K562 (cell line): ENCODE measurements around the gene ANKRD11. TPM values are rescaled to one million over a fixed set of nuclear protein-coding genes. Genes with fewer than 3 reads are reported as not detected.

Experiments used
- ATAC-seq: fragments of 200-7000 bp; cut with Tn5 transposase; 3 replicates; pipeline ENCODE4 v1.9.1; 2020; ENCODE audit warnings: moderate library complexity
- BruUV-seq: library from RNA; stranded (reverse); fragments of 400-500 nt; replicated peaks from 2 replicates; lab custom pipeline; 2021; lab: Mats Ljungman, UMichigan
- CTCF ChIA-PET: fragments of 300-600 bp; formaldehyde crosslinking; extraction: SDS; loops from one replicate; lab custom pipeline; 2021; ENCODE audit warnings: low intra/inter-chr PET ratio; lab: Yijun Ruan, JAX
- POLR2A ChIA-PET: fragments of 300-600, 350-650 bp; sonication (Branson Sonifier 250); formaldehyde crosslinking; extraction: SDS; loops from one replicate; lab custom pipeline; 2021; ENCODE audit warnings: antibody characterized with exemption, inconsistent platforms; lab: Yijun Ruan, JAX
- DNase-seq, 4 experiments: peaks; one replicate each; pipeline versions ENCODE4 v3.0.0 to v3.0.0-alpha.2; 2011 to 2018; ENCODE audit warnings: low spot score in 3 of 4, mixed read lengths in 3 of 4; ENCODE audit errors: extremely low read depth in 1 of 4
- FAIRE-seq: peaks from 2 replicates; lab custom pipeline; 2011; peaks lifted over from hg19 to GRCh38; lab: Jason Lieb, UNC
- H2AFZ ChIP-seq: 2 replicates; pipeline ENCODE4 v1.6.0; 2011; ENCODE audit warnings: low read depth, low read length, control low read depth, inconsistent platforms
- H3K27ac ChIP-seq: fragments of 200-600 bp; 3 replicates; pipeline ENCODE4 v1.8.0; 2011; ENCODE audit warnings: low read depth, mild to moderate bottlenecking, control low read depth, inconsistent platforms, low read length, moderate library complexity, mixed read lengths; ENCODE audit errors: extremely low read depth
- H3K27me3 ChIP-seq, 2 experiments: fragments of 300-600 bp in 1 of 2; 2 replicates in 1 of 2; 3 replicates in 1 of 2; pipeline versions ENCODE4 v1.6.0 to v1.8.0; 2011; ENCODE audit warnings: inconsistent platforms in 2 of 2, low read length in 2 of 2, mild to moderate bottlenecking in 1 of 2, mixed read lengths in 1 of 2, moderate library complexity in 1 of 2; ENCODE audit not compliant: control insufficient read depth in 2 of 2, insufficient read depth in 2 of 2
- H3K36me3 ChIP-seq: fragments of 300-600 bp; 3 replicates; pipeline ENCODE4 v1.8.0; 2011; ENCODE audit warnings: mild to moderate bottlenecking, low read length, inconsistent platforms; ENCODE audit not compliant: control insufficient read depth, insufficient read depth
- H3K4me1 ChIP-seq, 2 experiments: fragments of 200-600 bp in 1 of 2; replicated peaks in 1 of 2; 2 replicates in 1 of 2; 3 replicates in 1 of 2; pipeline versions ENCODE4 v1.5.1 to v1.8.0; 2011; ENCODE audit warnings: inconsistent platforms in 2 of 2, low read length in 2 of 2, mild to moderate bottlenecking in 1 of 2, mixed read lengths in 1 of 2, moderate library complexity in 1 of 2; ENCODE audit not compliant: control insufficient read depth in 2 of 2, insufficient read depth in 2 of 2
- H3K4me2 ChIP-seq: 2 replicates; pipeline ENCODE4 v1.6.1; 2011; ENCODE audit warnings: low read length, control low read depth, inconsistent platforms, mixed read lengths; ENCODE audit not compliant: insufficient read depth
- H3K4me3 ChIP-seq: fragments of 200-600 bp; sonication (generic), shearing (Covaris generic); 2 replicates; pipeline ENCODE4 v1.5.1; 2016; ENCODE audit warnings: control low read depth, inconsistent platforms
- H3K79me2 ChIP-seq: fragments of 200-600 bp; 3 replicates; pipeline ENCODE4 v1.8.0; 2011; ENCODE audit warnings: low read length, inconsistent platforms; ENCODE audit not compliant: control insufficient read depth, insufficient read depth
- H3K9ac ChIP-seq, 2 experiments: 2 replicates each; pipeline versions ENCODE4 v1.6.0 to v1.6.1; 2011; ENCODE audit warnings: low read depth in 2 of 2, low read length in 2 of 2, control low read depth in 1 of 2, inconsistent platforms in 1 of 2, mild to moderate bottlenecking in 1 of 2, mixed read lengths in 1 of 2; ENCODE audit not compliant: insufficient read depth in 1 of 2
- H3K9me1 ChIP-seq: one replicate; pipeline ENCODE4 v1.6.0; 2011; ENCODE audit warnings: inconsistent platforms, mild to moderate bottlenecking, low read length, moderate library complexity; ENCODE audit not compliant: control insufficient read depth, insufficient read depth
- H3K9me3 ChIP-seq: replicated peaks from 2 replicates; pipeline ENCODE4 v1.5.1; 2011; ENCODE audit warnings: low read depth, low read length, inconsistent platforms; ENCODE audit not compliant: control insufficient read depth, insufficient read depth
- H4K20me1 ChIP-seq: replicated peaks from 2 replicates; pipeline ENCODE4 v1.6.1; 2011; ENCODE audit warnings: low read length, inconsistent platforms, mixed read lengths; ENCODE audit not compliant: control insufficient read depth, insufficient read depth
- POLR2AphosphoS2 ChIP-seq: IDR thresholded peaks from 2 replicates; pipeline ENCODE4 v1.6.1; 2012; ENCODE audit warnings: low read length, improper control_type of control experiment
- POLR2G ChIP-seq: fragments of 200-400 bp; formaldehyde crosslinking; IDR thresholded peaks from 2 replicates; pipeline ENCODE4 v1.6.1; 2017; ENCODE audit warnings: low read depth, mild to moderate bottlenecking, antibody characterized with exemption, low read length, moderate library complexity
- RBM22 ChIP-seq: fragments of 200-400 bp; formaldehyde crosslinking; IDR thresholded peaks from 2 replicates; pipeline ENCODE4 v1.6.1; 2018; ENCODE audit warnings: low read length, low read depth; ENCODE audit not compliant: poor library complexity, severe bottlenecking
- WGBS: fragments of 100-300 bp; shearing (Covaris generic); methylation state at CpG from one replicate; pipeline ENCODE4 v1.1.6; 2016; ENCODE audit warnings: low coverage, mixed read lengths; ENCODE audit not compliant: insufficient coverage; ENCODE audit errors: missing lambda C conversion rate; 5-methylcytosine and 5-hydroxymethylcytosine counted together
- in situ Hi-C: fragments of 300-500 bp; cut with MboI; formaldehyde crosslinking; loops from 4 replicates; pipeline ENCODE4 v1.15.0; 2018; ENCODE audit warnings: inconsistent platforms, mixed read lengths
- intact Hi-C: fragments of 100-400 bp; cut with micrococcal nuclease; formaldehyde crosslinking; loops from 2 replicates; pipeline ENCODE4 v1.14.2; 2022
- polyA plus RNA-seq, 8 experiments: library from polyadenylated mRNA; depleted of rRNA in 4 of 8; stranded (reverse) in 5 of 8; unstranded in 3 of 8; fragments of >200 nt; fragmentation: Nextera tagmentation in 2 of 8; fragmentation: Illumina TruSeq in 1 of 8; extraction: Ambion mirVana in 2 of 8; extraction: Trizol in 1 of 8; gene quantifications; 2 replicates each; pipeline versions ENCODE4 v1.2.1 to v1.2.3, GENCODE V29; 2011 to 2014; ENCODE audit warnings: inconsistent platforms in 1 of 8, missing spikeins in 1 of 8
- total RNA-seq, 7 experiments: library from RNA; depleted of rRNA in 6 of 7; stranded (reverse); fragments of >200 nt in 6 of 7; fragmentation: Illumina TruSeq in 2 of 7; extraction: Trizol in 2 of 7; gene quantifications; 2 replicates each; pipeline versions ENCODE4 v1.2.1 to v1.2.3, GENCODE V29; 2011 to 2021; ENCODE audit warnings: low replicate concordance in 1 of 7
- TF ChIP-seq, protein P1 (sequence below): IDR thresholded peaks from 3 replicates; pipeline ENCODE4 v1.6.1; 2011; ENCODE audit warnings: borderline replicate concordance, mild to moderate bottlenecking, moderate library complexity; ENCODE audit not compliant: insufficient read length; ENCODE audit errors: extremely low read depth

ANKRD11 gene
- total and polyA plus RNA-seq, 9 of the 15 experiments (the other 6 are each of a cell fraction or from before 2014, with no cell fraction given) = 4.7 to 126 (median 31.7) TPM

DNA sequence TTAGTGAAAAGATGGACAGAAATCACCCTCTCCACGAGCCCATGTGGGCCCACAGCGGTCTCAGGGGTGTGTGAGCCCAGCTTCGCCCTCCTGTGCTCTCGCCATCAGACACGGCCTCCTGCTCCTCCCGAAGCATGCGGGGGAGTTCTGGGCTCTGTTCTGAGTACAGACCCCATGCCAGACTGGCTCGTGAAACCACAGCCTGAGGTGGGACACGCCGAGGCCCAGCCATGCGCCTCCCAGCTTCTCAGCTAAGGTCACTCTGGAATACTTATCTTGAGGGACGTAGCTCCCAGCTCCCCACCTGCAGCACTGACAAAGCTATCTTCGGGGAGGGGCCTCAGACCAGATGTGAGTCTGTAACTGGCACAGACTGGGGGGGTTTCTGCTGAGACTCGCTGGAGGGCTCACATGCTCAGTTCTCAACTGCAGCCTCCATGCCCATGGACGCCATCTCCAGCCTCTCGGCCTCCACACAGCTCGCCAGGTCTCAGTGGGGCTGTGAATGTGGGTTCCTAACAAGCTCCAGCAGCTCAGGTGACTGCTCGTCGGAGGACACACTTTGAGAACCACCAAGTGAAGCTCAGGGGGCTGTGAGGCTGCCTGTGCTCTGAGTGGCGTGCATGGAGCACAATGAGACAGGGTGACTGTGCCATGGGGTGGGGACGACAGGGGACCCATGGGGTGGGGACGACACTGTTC is 177.6 kb downstream of the ANKRD11 start:
- 95% methylated on average over 21 of the region's 22 CpGs for WGBS
- DNase-seq (no peak), ATAC-seq (no peak), FAIRE-seq (no peak)
- Histone ChIP-seq H4K20me1 (peaks cover 32% of the 10 kb centered on the region), H3K79me2 (peaks cover 100% of the 10 kb centered on the region), H3K9ac (peak overlapping the region in 1 of 2 experiments; percentile 50; a peak in 1 of 4 replicates), H3K36me3 (peaks cover 91% of the 10 kb centered on the region; the same call in 2 of the 3 replicates), H3K27ac (no peak overlapping the region), H3K4me3 (no peak overlapping the region), H3K9me3 (no peaks in the 10 kb centered on the region), H3K9me1 (peaks cover 11% of the 10 kb centered on the region), H3K27me3 (no peaks in the 10 kb centered on the region), H3K4me1 (peaks cover 15 to 47% of the 10 kb centered on the region in 2 experiments), H3K4me2 (no peak overlapping the region), H2AFZ (no peak overlapping the region)
- no TSS peak for BruUV-seq
- intact Hi-C loops (no loop called here), in situ Hi-C loops (no loop called here)
- ChIA-PET POLR2A (interaction anchor here (0.6 to 1.4 kb wide), 5 partner anchors 9 to 131 kb away, joined by 3 to 6 read pairs (median 3); no protein-coding TSS in a partner anchor), CTCF (no interaction called here)
- TF ChIP-seq POLR2G (0 out of 2 replicates have a peak, but pooled peaks have one; percentile 33), RBM22 (peak; percentile 45), POLR2AphosphoS2 (0 out of 2 replicates have a peak, but pooled peaks have one; percentile 46)
- TF ChIP-seq, protein P1, sequence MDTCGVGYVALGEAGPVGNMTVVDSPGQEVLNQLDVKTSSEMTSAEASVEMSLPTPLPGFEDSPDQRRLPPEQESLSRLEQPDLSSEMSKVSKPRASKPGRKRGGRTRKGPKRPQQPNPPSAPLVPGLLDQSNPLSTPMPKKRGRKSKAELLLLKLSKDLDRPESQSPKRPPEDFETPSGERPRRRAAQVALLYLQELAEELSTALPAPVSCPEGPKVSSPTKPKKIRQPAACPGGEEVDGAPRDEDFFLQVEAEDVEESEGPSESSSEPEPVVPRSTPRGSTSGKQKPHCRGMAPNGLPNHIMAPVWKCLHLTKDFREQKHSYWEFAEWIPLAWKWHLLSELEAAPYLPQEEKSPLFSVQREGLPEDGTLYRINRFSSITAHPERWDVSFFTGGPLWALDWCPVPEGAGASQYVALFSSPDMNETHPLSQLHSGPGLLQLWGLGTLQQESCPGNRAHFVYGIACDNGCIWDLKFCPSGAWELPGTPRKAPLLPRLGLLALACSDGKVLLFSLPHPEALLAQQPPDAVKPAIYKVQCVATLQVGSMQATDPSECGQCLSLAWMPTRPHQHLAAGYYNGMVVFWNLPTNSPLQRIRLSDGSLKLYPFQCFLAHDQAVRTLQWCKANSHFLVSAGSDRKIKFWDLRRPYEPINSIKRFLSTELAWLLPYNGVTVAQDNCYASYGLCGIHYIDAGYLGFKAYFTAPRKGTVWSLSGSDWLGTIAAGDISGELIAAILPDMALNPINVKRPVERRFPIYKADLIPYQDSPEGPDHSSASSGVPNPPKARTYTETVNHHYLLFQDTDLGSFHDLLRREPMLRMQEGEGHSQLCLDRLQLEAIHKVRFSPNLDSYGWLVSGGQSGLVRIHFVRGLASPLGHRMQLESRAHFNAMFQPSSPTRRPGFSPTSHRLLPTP = no peak
